WI38 (cell line): ENCODE results near the gene CFL1.
A peak's percentile ranks its signal among the peaks of the same experiment; 100 is the strongest.

Source experiments
- H3K4me3 ChIP-seq: 2 replicates; pipeline ENCODE4 v1.5.1; 2011; ENCODE audit warnings: low read depth, mild to moderate bottlenecking, control low read depth, low read length
- TF ChIP-seq, protein P1 (sequence below): IDR thresholded peaks from 2 replicates; pipeline ENCODE4 v1.5.1; 2012; ENCODE audit warnings: low read depth, mild to moderate bottlenecking, control low read depth, low read length

The CFL1 gene

DNA sequence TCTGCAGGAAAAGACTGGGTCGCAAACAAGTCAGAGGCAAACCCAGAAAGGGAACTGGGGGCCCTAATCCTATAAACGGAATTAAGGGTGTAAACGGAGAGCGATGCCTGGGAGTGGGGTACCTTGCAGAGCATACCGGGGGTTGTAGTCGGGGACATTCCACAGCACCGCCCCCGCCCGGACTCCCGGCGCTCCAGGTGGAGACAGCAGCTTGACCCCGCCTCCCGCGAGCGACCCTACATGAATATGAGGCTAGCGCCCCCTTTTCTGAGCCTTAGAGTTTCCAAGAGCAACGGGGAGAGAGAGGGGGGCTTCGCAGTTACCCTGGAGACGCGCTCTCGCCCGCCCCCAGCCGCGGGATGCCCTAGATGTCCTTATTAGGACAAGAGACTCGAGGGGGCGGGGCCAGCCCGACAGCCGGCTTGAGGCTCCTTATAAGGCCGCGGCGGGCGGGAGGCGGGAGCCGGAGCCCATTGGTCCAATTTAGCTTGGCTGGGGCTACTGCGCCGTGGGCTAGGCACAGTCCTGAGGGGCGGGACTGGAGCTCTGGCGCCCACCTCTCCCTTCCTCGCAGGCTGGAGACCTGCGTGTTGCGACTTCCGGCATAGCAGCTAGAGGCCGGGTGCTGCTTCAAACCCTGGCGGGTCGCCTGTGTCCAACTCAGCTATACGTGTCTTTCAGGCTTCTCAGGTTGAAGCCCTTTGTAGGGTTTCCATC is 1.3 kb upstream of the CFL1 start:
- peak overlapping the region; percentile 91 for H3K4me3 ChIP-seq
- TF ChIP-seq, protein P1, sequence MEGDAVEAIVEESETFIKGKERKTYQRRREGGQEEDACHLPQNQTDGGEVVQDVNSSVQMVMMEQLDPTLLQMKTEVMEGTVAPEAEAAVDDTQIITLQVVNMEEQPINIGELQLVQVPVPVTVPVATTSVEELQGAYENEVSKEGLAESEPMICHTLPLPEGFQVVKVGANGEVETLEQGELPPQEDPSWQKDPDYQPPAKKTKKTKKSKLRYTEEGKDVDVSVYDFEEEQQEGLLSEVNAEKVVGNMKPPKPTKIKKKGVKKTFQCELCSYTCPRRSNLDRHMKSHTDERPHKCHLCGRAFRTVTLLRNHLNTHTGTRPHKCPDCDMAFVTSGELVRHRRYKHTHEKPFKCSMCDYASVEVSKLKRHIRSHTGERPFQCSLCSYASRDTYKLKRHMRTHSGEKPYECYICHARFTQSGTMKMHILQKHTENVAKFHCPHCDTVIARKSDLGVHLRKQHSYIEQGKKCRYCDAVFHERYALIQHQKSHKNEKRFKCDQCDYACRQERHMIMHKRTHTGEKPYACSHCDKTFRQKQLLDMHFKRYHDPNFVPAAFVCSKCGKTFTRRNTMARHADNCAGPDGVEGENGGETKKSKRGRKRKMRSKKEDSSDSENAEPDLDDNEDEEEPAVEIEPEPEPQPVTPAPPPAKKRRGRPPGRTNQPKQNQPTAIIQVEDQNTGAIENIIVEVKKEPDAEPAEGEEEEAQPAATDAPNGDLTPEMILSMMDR: no peak

DNA sequence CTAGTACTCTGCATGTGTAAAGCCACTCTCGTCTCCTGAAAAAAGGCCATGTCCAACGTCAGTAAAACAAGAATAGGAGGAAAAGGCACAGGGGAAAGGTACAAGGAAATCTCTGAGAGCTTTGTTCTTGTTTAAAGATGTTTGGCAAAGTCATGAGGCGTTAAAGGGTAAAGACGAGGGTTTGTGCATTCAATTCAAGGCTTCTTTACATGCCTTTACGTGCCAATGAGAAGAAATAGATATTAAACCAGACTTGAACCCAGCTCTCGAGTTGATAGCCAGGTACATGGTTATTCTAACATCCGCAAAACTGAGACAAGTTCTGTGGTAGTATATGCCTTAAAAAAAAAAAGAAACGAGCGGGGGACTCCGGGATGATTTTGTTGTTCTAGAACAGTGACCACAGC is 704 bp upstream of the CFL1 start:
- peak overlapping the region; percentile 91 for H3K4me3 ChIP-seq
- TF ChIP-seq, protein P1: no peak

GRCh38 chr11:65857500-65857852 is 504 bp downstream of the CFL1 start:
- TF ChIP-seq, protein P1: no peak
- H3K4me3 ChIP-seq: peak overlapping the region; percentile 91

DNA sequence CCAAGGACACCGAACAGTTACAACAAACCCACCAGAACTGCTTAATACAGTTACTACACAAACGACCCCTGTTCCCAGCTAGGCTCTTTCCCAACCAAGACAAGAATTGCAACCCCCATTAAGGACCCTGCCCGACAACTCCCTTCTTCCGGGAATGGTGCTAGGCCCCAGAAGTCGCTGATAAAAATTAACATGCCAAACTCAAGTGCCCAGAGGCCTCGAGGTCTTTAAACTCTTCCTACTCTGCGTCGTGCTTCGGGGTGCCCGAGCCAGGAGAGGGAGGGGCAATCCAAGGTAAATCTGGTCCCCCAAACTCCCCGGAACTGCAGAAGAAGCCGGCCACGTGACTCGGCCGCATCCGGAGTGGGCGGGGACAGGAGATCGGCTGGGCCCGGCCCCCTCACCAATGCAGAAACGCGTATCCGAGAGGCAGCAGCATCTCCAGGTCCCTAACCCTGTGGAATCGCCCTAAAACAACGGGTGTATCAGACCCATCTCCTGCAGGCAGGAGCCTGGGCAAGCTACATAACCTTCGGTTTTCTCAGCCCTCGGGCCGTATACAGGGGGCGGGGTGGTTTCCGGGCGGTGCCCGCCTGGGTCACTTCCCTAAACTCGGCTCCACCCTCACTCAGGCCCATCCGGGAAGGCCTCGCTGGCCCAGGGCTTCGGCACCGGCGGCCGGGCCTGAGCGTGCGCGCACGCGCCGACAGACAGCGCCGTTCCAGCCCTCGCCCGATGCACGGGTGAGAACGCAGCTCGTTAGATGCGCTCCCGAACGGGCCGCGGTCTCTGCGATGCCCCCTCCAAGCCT is 1.1 kb downstream of the CFL1 start:
- H3K4me3 ChIP-seq: peak overlapping the region; percentile 91
- TF ChIP-seq, protein P1: no peak

DNA sequence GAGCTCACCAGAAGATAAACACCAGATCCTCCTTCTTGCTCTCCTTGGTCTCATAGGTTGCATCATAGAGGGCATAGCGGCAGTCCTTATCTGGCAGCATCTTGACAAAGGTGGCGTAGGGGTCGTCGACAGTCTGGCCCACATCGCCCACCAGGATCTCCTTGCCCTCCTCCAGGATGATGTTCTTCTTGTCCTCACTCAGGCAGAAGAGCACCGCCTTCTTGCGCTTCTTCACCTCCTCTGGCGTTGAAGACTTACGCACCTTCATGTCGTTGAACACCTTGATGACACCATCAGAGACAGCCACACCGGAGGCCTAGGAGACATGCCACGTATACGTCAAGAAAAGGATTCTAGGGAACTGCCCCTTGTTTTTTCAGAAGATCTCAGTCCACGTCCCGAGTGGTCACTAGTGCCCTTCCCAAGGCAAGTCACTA is 2.0 kb downstream of the CFL1 start:
- peak overlapping the region; percentile 91 for H3K4me3 ChIP-seq
- TF ChIP-seq, protein P1: no peak

- peak overlapping the region; percentile 91; the same call in 1 of the 2 replicates for H3K4me3 ChIP-seq
- TF ChIP-seq, protein P1: no peak
Observed at GRCh38 chr11:65854852-65855837, 2.8 kb downstream of the CFL1 start.
